Measurements from ENCODE around the gene XYLB.

DNA sequence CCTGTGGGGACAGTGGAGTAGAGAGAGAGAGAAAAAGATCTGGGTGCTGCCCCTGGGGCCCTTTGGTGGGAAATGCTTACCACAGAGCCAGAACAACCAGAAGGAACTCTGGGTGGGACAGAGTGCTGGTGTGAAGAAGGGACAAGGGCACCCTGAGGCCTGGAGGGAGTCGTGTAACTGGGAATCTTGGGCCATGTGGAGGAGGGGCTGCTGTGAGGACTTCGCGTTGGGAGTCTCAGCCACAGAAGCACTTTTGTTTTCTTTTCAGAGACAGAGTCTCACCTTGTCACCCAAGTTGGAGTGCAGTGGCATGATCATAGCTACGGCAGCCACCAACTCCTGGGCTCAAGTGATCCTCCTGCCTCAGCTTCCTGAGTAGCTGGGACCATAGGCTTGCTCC, 24.3 kb downstream of the XYLB start:
- TF ChIP-seq, protein P1, sequence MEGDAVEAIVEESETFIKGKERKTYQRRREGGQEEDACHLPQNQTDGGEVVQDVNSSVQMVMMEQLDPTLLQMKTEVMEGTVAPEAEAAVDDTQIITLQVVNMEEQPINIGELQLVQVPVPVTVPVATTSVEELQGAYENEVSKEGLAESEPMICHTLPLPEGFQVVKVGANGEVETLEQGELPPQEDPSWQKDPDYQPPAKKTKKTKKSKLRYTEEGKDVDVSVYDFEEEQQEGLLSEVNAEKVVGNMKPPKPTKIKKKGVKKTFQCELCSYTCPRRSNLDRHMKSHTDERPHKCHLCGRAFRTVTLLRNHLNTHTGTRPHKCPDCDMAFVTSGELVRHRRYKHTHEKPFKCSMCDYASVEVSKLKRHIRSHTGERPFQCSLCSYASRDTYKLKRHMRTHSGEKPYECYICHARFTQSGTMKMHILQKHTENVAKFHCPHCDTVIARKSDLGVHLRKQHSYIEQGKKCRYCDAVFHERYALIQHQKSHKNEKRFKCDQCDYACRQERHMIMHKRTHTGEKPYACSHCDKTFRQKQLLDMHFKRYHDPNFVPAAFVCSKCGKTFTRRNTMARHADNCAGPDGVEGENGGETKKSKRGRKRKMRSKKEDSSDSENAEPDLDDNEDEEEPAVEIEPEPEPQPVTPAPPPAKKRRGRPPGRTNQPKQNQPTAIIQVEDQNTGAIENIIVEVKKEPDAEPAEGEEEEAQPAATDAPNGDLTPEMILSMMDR (IDR thresholded peaks at IDR 0.05; ENCODE audit: borderline replicate concordance, extremely low read depth, low read length, poor library complexity, severe bottlenecking): no peak
- TF ChIP-seq EZH2 (IDR thresholded peaks at IDR 0.05; ENCODE audit: borderline replicate concordance, low read depth, low read length, severe bottlenecking): no peak

All from DND-41 (cell line).